Activated naive CD8-positive, alpha-beta T cell treated with anti-CD3 and anti-CD28 coated beads for 36 hours (primary cell): ENCODE data around the gene PTPN11. TPM values are rescaled to one million over a fixed set of nuclear protein-coding genes. Genes with fewer than 3 reads are reported as not detected.
A peak's percentile ranks its signal among the peaks of the same experiment; 100 is the strongest.
"Not testable (repeated sequence)": the region's sequence is repeated elsewhere in the genome, so short reads cannot be mapped to it uniquely, and the experiment has no call there.

Experiments used
- DNase-seq: peaks from one replicate; pipeline ENCODE4 v3.0.0; 2021
- H3K27ac Mint-ChIP-seq: one replicate; pipeline ENCODE4 v1.8.0; 2022; ENCODE audit warnings: mild to moderate bottlenecking, moderate library complexity, mixed read lengths
- H3K27me3 Mint-ChIP-seq: one replicate; pipeline ENCODE4 v1.8.0; 2022; ENCODE audit warnings: mild to moderate bottlenecking, mixed read lengths
- H3K36me3 Mint-ChIP-seq: one replicate; pipeline ENCODE4 v1.8.0; 2021; ENCODE audit warnings: mild to moderate bottlenecking, mixed read lengths
- H3K4me1 Mint-ChIP-seq: one replicate; pipeline ENCODE4 v1.8.0; 2021; ENCODE audit warnings: mixed read lengths
- H3K4me3 Mint-ChIP-seq: one replicate; pipeline ENCODE4 v1.8.0; 2022; ENCODE audit warnings: mild to moderate bottlenecking, moderate library complexity, mixed read lengths
- H3K9me3 Mint-ChIP-seq: one replicate; pipeline ENCODE4 v1.8.0; 2022; ENCODE audit warnings: mixed read lengths
- total RNA-seq, 2 experiments: library from RNA; stranded (reverse); gene quantifications; one replicate each; pipeline ENCODE4 v1.2.3, GENCODE V29; 2021

Gene PTPN11
- 100 to 1,000 TPM; 172 to 175 TPM for total RNA-seq

DNA sequence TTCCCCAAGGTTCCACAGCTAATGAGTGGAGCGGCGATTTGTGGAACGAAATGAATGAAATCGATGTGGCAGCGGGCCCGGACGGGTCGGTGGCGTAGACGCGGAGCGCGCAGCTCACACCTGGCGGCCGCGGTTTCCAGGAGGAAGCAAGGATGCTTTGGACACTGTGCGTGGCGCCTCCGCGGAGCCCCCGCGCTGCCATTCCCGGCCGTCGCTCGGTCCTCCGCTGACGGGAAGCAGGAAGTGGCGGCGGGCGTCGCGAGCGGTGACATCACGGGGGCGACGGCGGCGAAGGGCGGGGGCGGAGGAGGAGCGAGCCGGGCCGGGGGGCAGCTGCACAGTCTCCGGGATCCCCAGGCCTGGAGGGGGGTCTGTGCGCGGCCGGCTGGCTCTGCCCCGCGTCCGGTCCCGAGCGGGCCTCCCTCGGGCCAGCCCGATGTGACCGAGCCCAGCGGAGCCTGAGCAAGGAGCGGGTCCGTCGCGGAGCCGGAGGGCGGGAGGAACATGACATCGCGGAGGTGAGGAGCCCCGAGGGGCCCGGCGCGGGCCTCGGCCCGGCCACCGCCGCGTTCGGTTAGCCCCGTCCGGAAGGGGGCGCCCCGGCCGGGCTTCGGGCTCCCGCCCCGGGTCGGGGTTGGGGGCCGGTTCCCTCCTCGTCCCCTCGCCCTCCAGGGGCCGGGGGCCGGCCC lies at the start of gene PTPN11:
Gene PTPN11 (plus strand): TSS at position 340 of the 689 bp plus-strand sequence. CDS start 165 bp downstream, at position 505.
- peaks cover 37% of the 10 kb centered on the region for H3K4me1 Mint-ChIP-seq
- no peaks in the 10 kb centered on the region for H3K9me3 Mint-ChIP-seq

DNA sequence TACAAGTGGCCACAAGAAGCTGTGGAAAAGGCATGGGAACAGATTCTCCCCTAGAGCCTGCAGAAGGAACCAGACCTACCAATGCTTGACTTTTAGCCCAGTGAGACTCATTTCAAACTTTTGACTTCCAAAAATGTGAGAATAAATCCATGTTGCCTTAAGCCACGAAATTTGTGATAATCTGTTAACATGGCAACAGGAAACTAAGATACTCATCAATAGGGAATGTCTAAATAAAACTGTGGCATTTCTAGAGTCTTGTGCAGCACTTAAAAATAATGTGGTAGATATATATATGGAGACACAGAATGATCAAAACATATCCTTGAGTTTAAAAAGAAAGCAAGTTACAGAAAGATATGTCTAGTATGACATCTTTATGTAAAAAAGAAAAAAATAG lies 48.5 kb upstream of the PTPN11 start:
- H3K4me3 Mint-ChIP-seq = no peak overlapping the region
- H3K4me1 Mint-ChIP-seq = peaks cover 6% of the 10 kb centered on the region
- no peaks in the 10 kb centered on the region for H3K36me3 Mint-ChIP-seq
- H3K27ac Mint-ChIP-seq = no peak overlapping the region
- no peaks in the 10 kb centered on the region for H3K27me3 Mint-ChIP-seq
- no peak for DNase-seq
- no peaks in the 10 kb centered on the region for H3K9me3 Mint-ChIP-seq

More for the DNA sequence above, at the start of gene PTPN11:
- peak; percentile 92 for DNase-seq
- Mint-ChIP-seq H3K27ac (peak within 1 kb of the TSS; percentile 97), H3K4me3 (peak within 1 kb of the TSS; percentile 95), H3K27me3 (no peaks in the 10 kb centered on the region), H3K36me3 (peaks cover 12% of the 10 kb centered on the region)

DNA sequence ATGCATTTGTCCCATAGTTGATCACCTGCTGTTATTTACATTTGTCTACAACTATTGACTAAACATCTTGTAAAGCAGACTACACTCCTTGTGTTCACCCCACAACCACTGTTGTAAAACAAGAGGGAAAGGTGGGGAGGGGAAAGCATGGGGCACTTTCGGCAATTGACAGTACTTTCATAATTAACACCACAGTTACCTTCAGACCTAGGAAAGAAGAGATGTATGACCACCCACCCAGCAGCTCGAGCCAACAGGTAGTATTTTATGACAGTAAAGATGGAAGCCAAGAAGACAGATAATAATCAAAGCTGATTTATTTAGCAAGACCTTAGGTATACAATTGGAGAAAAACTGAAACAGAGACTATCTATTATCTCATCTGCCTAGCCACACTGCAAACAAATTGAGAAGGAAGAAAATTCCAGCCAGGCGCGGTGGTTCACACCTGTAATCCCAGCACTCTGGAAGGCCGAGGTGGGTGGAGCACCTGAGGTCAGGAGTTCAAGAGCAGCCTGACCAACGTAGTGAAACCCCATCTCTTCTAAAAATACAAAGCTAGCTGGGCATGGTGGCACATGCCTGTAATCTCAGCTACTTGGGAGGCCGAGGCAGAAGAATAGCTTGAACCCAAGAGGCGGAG lies 47.8 kb upstream of the PTPN11 start:
- H3K36me3 Mint-ChIP-seq = no peaks in the 10 kb centered on the region

DNA sequence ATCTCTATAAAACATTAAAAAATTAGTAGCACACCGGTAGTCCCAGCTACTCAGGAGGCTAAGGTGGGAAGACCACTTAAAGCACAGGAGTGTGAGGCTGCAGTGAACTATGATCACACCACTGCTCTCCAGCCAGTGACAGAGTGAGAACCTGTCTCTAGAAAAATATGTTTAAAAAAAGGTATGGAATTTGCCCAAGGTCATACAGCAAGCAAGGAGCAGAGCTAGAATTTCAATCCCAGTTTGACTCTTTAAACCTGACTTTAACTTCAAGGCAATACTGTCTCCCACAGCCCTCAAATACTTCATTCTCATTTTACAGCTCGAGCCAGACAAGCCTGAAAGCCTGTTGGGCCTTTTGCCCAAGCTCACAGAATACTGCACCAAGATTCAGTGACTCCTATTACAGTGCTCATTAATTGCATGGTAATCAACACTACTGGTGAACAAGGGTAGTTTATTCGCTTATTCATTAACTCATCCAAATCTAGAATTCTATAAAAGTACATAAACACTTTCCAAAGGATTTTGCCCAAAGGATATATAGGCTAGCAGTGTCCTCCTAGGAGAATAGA lies 44.5 kb upstream of the PTPN11 start:
- Mint-ChIP-seq H3K4me3 (no peak overlapping the region), H3K4me1 (peaks cover 6% of the 10 kb centered on the region), H3K27me3 (no peaks in the 10 kb centered on the region), H3K27ac (no peak overlapping the region), H3K9me3 (no peaks in the 10 kb centered on the region), H3K36me3 (no peaks in the 10 kb centered on the region)
- DNase-seq = no peak

More for the DNA sequence above, 47.8 kb upstream of the PTPN11 start:
- peaks cover 6% of the 10 kb centered on the region for H3K4me1 Mint-ChIP-seq
- no peak overlapping the region for H3K4me3 Mint-ChIP-seq
- H3K27ac Mint-ChIP-seq = no peak overlapping the region
- no peak for DNase-seq
- no peaks in the 10 kb centered on the region for H3K9me3 Mint-ChIP-seq
- H3K27me3 Mint-ChIP-seq = no peaks in the 10 kb centered on the region

DNA sequence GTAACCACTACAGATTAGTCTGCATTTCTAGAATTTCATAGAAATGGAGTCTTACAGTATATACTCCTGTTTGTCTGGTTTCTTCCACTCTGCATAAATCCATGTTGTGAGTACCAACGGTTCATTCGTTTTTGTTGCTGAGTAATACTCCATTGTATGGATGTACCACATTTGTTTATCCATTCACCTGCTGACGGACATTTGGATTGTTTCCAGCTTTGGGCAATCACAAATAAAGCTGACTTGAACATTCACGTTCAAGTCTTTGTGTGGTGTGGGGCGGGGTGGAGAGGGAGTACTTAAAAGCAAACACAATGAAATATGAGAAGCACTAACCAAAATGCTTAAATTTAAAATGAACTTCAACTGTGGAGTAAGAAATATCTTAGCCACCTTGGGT lies 43.6 kb upstream of the PTPN11 start:
- peaks cover 3% of the 10 kb centered on the region for H3K4me1 Mint-ChIP-seq
- no peak overlapping the region for H3K27ac Mint-ChIP-seq
- no peaks in the 10 kb centered on the region for H3K27me3 Mint-ChIP-seq
- no peak overlapping the region for H3K4me3 Mint-ChIP-seq
- no peaks in the 10 kb centered on the region for H3K9me3 Mint-ChIP-seq
- no peak for DNase-seq
- no peaks in the 10 kb centered on the region for H3K36me3 Mint-ChIP-seq

DNA sequence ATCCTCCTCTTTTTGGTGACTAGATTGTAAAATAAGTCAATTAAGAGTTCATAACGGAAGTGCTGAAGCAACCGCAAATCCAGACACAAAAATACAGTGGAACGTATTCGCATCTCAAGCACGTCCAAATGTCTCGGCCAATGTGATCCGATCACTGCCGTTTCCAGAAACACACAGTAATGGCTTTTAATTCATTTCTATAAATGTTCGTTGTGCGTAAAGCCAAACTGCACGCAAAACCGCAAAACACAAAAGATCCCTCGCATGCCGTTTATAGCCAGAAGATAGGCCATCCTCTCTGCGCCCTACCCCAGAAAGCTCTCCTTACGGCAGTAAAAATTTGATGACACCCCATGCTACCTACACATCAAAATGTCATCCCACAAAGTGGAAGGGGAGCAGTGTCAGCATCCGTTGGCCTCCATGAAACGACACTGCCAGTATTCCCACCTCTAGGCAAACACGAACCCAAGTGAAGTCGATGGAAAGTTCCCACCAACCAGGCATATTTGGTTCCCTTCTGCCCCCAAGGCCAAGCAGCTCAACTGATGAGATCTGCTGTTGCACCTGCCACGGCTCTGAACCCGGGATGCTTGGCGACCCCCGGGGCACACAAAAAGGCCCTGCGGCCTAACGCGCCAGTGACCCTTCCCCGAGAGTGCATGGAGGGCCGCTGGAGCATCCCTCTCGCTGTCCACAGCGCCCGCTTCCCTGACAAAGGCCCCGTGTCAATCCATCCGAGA lies 37.9 kb upstream of the PTPN11 start:
- H3K4me1 Mint-ChIP-seq = peaks cover 13% of the 10 kb centered on the region
- no peaks in the 10 kb centered on the region for H3K9me3 Mint-ChIP-seq
- H3K36me3 Mint-ChIP-seq = peaks cover 3% of the 10 kb centered on the region
- DNase-seq = peak; percentile 3
- H3K4me3 Mint-ChIP-seq = peak overlapping the region; percentile 99
- no peaks in the 10 kb centered on the region for H3K27me3 Mint-ChIP-seq
- peak overlapping the region; percentile 92 for H3K27ac Mint-ChIP-seq

DNA sequence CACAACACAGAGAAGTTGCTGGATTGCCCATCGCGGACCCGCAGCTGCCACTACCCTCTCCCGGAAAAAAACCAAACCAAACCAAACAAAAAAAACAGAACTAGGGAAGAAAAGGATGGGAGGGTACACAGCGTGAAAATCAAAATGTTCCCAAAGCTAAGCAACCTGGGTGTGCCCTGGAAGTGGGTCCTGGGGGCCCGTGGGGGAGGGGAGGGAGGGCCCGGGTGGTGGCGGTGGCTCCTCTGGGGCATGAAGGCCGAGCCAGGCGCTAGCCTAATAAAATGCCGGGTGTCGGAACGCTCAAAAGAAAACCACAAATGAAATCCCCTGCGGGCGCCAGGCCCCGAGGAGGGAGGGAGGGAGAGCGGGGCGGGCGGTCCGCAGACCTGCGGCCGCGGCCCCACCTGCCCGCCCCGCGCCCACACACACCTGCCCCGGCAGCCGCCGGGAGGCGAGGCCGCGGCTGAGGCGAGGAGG lies 37.3 kb upstream of the PTPN11 start:
- Mint-ChIP-seq H3K27me3 (no peaks in the 10 kb centered on the region), H3K9me3 (no peaks in the 10 kb centered on the region), H3K4me3 (peak overlapping the region; percentile 99), H3K4me1 (peaks cover 13% of the 10 kb centered on the region), H3K36me3 (peaks cover 3% of the 10 kb centered on the region), H3K27ac (peak overlapping the region; percentile 92)
- DNase-seq = peak; percentile 60

DNA sequence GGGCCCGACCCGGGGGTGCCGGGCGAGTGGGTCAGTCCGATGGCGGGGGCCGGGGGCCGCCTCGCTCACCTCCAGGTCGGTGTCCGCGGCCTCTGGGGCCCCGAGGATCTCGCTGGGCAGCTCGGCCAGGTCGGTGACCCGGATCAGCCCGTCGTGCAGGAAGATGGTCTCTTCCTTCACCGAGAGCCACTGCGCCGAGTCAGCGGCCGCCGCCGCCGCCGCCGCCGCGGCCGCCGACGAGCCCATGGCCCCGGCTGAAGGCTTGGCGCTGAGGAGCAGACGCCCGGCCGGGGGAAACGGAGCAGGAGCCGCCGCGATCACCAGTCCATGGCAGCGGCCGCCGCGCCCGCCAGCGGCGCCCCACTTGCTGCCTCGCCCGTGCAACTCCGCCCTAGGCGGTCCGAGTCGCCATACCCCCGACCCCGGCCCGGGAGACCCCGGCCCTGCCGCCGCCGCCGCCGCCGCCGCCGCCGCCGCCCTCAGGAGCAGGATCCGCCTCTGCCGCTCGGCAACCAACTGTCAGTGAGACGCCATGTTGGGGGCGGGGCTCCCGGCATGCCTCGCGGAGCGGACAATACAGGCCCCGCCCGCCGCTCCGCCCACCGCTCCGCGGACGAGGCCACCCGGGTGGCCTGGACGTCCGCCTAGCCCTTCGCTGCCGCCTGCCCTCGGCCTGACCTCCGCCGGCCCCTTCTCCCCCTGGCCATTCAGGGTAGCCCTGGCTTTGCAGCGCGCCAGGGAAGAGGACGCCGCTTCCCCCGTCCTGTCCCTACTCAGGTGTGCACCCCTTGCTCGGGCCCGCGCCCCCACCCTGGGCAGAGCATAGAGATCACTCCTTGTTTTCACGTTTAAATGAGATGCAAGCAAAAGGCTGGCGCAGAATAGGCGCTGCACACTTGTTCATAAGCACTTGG lies 36.6 kb upstream of the PTPN11 start, which contains the start of gene HECTD4:
Gene HECTD4 (minus strand): TSS at position 549 of the 914 bp plus-strand sequence. CDS start 303 bp downstream, at position 246.
- Mint-ChIP-seq H3K4me1 (peaks cover 19% of the 10 kb centered on the region), H3K9me3 (no peaks in the 10 kb centered on the region), H3K27ac (peak within 1 kb of the TSS; percentile 92), H3K4me3 (peak within 1 kb of the TSS; percentile 99), H3K27me3 (no peaks in the 10 kb centered on the region), H3K36me3 (peaks cover 3% of the 10 kb centered on the region)
- peak; percentile 96 for DNase-seq

DNA sequence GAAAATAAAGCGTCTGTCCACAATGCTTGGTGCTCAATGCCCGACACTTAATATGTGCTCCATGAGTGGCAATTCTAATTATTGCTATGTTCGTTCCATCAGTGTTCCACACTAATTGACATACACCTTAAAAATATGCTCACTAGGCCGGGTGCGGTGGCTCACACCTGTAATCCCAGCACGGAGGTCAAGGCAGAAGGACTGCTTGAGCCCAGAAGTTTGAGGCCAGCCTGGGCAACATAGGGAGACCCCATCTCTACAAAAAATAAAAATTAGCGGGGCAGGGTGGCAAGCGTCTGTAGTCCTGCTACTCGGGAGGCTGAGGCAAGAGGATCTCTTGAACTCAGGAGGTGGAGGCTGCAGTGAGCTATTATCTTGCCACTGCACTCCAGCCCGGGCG lies 35.9 kb upstream of the PTPN11 start:
- Mint-ChIP-seq H3K36me3 (peaks cover 3% of the 10 kb centered on the region), H3K4me3 (peak overlapping the region; percentile 91), H3K27ac (no peak overlapping the region), H3K27me3 (no peaks in the 10 kb centered on the region), H3K4me1 (peaks cover 23% of the 10 kb centered on the region), H3K9me3 (no peaks in the 10 kb centered on the region)
- no peak for DNase-seq

DNA sequence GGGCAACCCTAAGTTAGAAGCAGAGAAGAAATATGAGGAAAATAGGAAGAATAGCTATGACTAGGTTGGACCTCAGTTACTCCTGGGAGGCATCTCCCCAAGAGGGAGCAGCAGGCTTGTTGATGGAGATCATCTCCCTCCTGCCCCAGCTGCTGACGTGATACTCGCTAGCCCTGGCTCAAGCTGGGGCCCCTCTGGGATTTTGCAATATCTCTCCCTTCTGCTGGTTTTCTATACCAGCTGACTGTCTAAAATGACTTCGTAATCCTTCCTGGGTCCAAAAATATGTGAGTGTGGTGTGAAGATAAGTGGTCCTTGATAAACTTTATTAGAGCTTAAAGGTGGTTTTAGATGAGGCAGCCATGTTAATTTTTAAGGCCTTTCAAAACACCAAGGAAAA lies 32.0 kb upstream of the PTPN11 start:
- H3K9me3 Mint-ChIP-seq = no peaks in the 10 kb centered on the region
- no peak overlapping the region for H3K4me3 Mint-ChIP-seq
- H3K27me3 Mint-ChIP-seq = peaks cover 12% of the 10 kb centered on the region
- no peak for DNase-seq
- H3K4me1 Mint-ChIP-seq = peaks cover 10% of the 10 kb centered on the region
- peak overlapping the region; percentile 83 for H3K27ac Mint-ChIP-seq
- H3K36me3 Mint-ChIP-seq = no peaks in the 10 kb centered on the region

DNA sequence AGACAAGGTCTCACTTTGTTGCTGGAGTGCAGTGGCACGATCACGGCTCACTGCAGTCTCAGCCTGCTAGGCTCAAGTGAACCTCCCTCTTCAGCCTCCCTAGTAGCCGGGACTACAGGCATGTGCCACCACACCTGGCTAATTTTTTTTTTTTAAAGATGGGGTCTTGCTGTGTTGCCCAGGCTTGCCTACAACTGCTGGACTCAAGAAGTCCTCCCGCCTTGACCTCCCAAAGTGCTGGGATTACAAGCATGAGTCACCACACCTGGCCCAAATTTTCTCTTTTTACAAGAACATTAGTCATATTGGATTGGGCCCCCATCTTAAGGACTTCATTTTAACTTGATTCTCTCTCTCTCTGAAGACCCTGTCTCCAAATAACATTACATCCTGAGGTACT lies 29.5 kb upstream of the PTPN11 start:
- peaks cover 10% of the 10 kb centered on the region for H3K4me1 Mint-ChIP-seq

DNA sequence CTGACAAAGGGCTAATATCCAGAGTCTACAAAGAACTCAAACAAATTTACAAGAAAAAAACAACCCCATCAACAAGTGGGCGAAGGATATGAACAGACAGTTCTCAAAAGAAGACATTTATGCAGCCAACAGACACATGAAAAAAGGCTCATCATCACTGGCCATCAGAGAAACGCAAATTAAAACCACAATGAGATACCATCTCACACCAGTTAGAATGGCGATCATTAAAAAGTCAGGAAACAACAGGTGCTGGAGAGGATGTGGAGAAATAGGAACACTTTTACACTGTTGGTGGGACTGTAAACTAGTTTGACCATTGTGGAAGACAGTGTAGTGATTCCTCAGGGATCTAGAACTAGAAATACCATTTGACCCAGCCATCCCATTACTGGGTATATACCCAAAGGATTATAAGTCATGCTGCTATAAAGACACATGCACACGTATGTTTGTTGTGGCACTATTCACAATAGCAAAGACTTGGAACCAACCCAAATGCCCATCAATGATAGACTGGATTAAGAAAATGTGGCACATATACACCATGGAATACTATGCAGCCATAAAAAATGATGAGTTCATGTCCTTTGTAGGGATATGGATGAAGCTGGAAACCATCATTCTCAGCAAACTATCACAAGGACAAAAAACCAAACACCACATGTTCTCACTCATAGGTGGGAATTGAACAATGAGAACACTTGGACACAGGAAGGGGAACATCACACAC lies 28.7 kb upstream of the PTPN11 start:
- Mint-ChIP-seq H3K4me1 (peaks cover 10% of the 10 kb centered on the region), H3K27me3 (peaks cover 12% of the 10 kb centered on the region)
- H3K9me3 Mint-ChIP-seq, H3K4me3 Mint-ChIP-seq, DNase-seq, H3K36me3 Mint-ChIP-seq, H3K27ac Mint-ChIP-seq: not testable (repeated sequence)

More for the DNA sequence above, 29.5 kb upstream of the PTPN11 start:
- peaks cover 12% of the 10 kb centered on the region for H3K27me3 Mint-ChIP-seq
- H3K27ac Mint-ChIP-seq = no peak overlapping the region
- no peak for DNase-seq
- no peak overlapping the region for H3K4me3 Mint-ChIP-seq
- no peaks in the 10 kb centered on the region for H3K36me3 Mint-ChIP-seq
- no peaks in the 10 kb centered on the region for H3K9me3 Mint-ChIP-seq

DNA sequence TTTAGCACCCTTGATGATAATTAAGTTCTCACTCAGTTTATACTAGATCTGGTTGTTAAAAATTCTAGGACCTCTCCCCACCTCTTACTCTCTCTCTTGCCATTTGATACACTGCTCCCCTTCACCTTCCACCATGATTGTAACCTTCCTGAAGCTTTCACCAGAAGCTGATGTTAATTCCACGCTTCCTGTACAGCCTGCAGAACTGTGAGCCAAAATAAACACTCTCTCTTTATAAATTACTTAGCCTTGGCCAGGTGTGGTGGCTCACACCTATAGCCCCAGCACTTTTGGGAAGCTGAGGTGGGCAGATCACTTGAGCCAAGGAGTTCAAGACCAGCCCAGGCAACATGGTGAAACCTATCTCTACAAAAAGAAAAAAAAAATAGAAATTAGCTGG lies 25.4 kb upstream of the PTPN11 start:
- no peak for DNase-seq
- Mint-ChIP-seq H3K27me3 (peaks cover 9% of the 10 kb centered on the region), H3K4me1 (no peaks in the 10 kb centered on the region), H3K36me3 (no peaks in the 10 kb centered on the region), H3K9me3 (no peaks in the 10 kb centered on the region), H3K27ac (no peak overlapping the region), H3K4me3 (no peak overlapping the region)
